Activated naive CD4-positive, alpha-beta T cell treated with anti-CD3 and anti-CD28 coated beads, Interleukin-2, amount 10 ng/mL, durations not matched to agents 5 hours and 36 hours (primary cell): ENCODE measurements around the gene PRDM10. TPM values are rescaled to one million over a fixed set of nuclear protein-coding genes. Genes with fewer than 3 reads are reported as not detected.

Source experiments
- total RNA-seq, 2 experiments: library from RNA; stranded (reverse); gene quantifications; one replicate each; pipeline ENCODE4 v1.2.3, GENCODE V29; 2021

Gene PRDM10
- total RNA-seq, result 10 to 100 TPM; 12.6 to 14.9 TPM

GRCh38 chr11:130002352-130002845, at the start of gene PRDM10:
Gene PRDM10 (minus strand): TSS chr11:130002835. CDS start chr11:129960964, 41,871 bp downstream.

GRCh38 chr11:129895126-129896041, 107.3 kb downstream of the PRDM10 start, which contains the start of gene NFRKB:
Gene NFRKB (minus strand): TSS chr11:129895578. CDS start chr11:129892849, 2,729 bp downstream.

Other genes starting within 250 kb of the PRDM10 start
- gene TMEM45B, start 187.0 kb downstream of the PRDM10 start, total RNA-seq, result 1 to 10 TPM; 3.5 to 3.9 TPM
- gene NFRKB, start 107.3 kb downstream of the PRDM10 start, total RNA-seq, result 10 to 100 TPM; 42.0 to 45.2 TPM
- 10 to 100 TPM; 24.5 to 25.1 TPM for gene APLP2, start 67.1 kb upstream of the PRDM10 start, total RNA-seq
- gene ST14, start 156.9 kb upstream of the PRDM10 start, total RNA-seq, result not detected